ENCODE results near the gene EHD1. TPM values are rescaled to one million over a fixed set of nuclear protein-coding genes. Genes with fewer than 3 reads are reported as not detected.

EHD1 gene
- total RNA-seq, 1 donor from 2014 or later, result 28.2 TPM

DNA sequence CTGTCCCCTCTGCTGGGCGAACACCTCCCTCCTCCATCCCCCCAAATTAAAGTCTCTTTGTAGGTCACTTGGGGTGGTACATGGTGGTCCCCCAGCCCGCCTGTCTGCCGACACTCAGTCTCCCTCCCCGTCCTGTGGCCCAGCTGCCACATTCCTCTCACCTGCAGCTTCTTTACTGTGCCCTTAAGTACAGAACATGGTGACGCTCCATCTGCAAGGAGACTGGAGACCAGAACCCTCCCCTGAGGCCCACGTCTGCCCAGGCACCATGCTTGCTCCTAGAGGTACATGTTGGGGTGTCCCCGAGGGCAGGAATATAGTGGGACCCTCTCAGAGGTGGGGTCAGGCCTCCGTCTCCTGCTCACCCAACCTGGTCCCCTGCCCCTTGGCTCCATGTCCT, 5.6 kb upstream of the EHD1 start:
- Histone ChIP-seq H3K27me3 (ENCODE audit: control insufficient read depth in 3 of 3, insufficient read depth in 3 of 3, low read length in 3 of 3) (no peaks in the 10 kb centered on the region), H3K9me3 (ENCODE audit: control insufficient read depth in 3 of 3, low read length in 3 of 3) (no peaks in the 10 kb centered on the region), H3K4me3 (ENCODE audit: low read length in 3 of 3) (no peak overlapping the region), H3K4me1 (ENCODE audit: control insufficient read depth in 3 of 3, insufficient read depth in 3 of 3, low read length in 3 of 3) (peaks cover 24 to 31% (median 25%) of the 10 kb centered on the region in 3 donors), H3K9ac (ENCODE audit: low read depth in 1 of 3, low read length in 3 of 3) (no peak overlapping the region), H3K36me3 (ENCODE audit: control insufficient read depth in 3 of 3, insufficient read depth in 3 of 3, low read length in 3 of 3) (no peaks in the 10 kb centered on the region), H3K27ac (ENCODE audit: low read depth, low read length) (no peak overlapping the region)

DNA sequence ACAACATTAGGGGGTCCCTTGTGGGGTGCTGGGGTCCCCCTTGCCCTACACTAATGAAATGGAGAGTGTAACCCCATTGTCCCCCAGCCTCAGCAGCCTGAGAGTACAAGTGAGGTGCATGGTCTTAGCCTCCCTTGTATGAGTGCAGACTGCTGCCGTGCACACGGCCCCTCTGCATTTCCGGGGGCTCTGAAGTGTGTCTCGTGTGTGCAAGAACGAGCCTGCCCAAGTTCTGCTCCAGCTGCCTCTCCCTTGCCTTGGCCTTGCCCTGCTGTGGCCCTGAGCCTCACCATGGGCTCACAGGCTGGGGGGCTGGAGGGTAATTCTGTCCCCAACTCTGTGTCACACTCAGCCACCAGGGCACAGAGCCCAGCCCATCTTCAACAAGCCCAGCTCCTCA, 5.2 kb upstream of the EHD1 start:
- no peaks in the 10 kb centered on the region for H3K9me3 ChIP-seq (ENCODE audit: control insufficient read depth in 3 of 3, low read length in 3 of 3)
- no peak overlapping the region for H3K9ac ChIP-seq (ENCODE audit: low read depth in 1 of 3, low read length in 3 of 3)
- H3K4me3 ChIP-seq (ENCODE audit: low read length in 3 of 3), result no peak overlapping the region
- H3K27me3 ChIP-seq (ENCODE audit: control insufficient read depth in 3 of 3, insufficient read depth in 3 of 3, low read length in 3 of 3), result no peaks in the 10 kb centered on the region
- no peak overlapping the region for H3K27ac ChIP-seq (ENCODE audit: low read depth, low read length)
- no peaks in the 10 kb centered on the region for H3K36me3 ChIP-seq (ENCODE audit: control insufficient read depth in 3 of 3, insufficient read depth in 3 of 3, low read length in 3 of 3)
- H3K4me1 ChIP-seq (ENCODE audit: control insufficient read depth in 3 of 3, insufficient read depth in 3 of 3, low read length in 3 of 3), result peaks cover 25 to 33% (median 27%) of the 10 kb centered on the region in 3 donors

DNA sequence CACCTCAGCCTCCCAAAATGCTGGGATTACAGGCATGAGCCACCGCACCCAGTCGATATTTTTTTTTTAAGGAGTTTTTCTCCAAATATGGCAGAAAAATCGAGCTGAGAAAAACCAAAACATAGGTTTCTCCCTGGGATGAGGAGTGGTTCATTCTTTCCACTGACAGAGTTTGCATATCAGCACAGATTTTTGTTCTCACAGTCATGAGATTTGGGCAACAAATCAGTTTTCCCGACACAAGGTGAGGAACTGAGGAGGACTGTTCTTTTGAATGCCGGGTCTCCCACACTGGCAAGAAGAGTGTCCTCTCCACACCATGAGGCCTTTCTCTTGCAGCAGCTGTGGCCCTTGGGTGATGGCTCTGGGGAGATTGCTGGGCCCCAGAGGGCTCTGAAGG, 3.8 kb upstream of the EHD1 start:
- Histone ChIP-seq H3K27me3 (ENCODE audit: control insufficient read depth in 3 of 3, insufficient read depth in 3 of 3, low read length in 3 of 3) (no peaks in the 10 kb centered on the region), H3K27ac (ENCODE audit: low read depth, low read length) (no peak overlapping the region), H3K9ac (ENCODE audit: low read depth in 1 of 3, low read length in 3 of 3) (peak overlapping the region in 1 of 3 donors; percentile 25), H3K36me3 (ENCODE audit: control insufficient read depth in 3 of 3, insufficient read depth in 3 of 3, low read length in 3 of 3) (no peaks in the 10 kb centered on the region), H3K4me3 (ENCODE audit: low read length in 3 of 3) (no peak overlapping the region), H3K9me3 (ENCODE audit: control insufficient read depth in 3 of 3, low read length in 3 of 3) (no peaks in the 10 kb centered on the region), H3K4me1 (ENCODE audit: control insufficient read depth in 3 of 3, insufficient read depth in 3 of 3, low read length in 3 of 3) (peaks cover 19 to 33% (median 27%) of the 10 kb centered on the region in 3 donors)

DNA sequence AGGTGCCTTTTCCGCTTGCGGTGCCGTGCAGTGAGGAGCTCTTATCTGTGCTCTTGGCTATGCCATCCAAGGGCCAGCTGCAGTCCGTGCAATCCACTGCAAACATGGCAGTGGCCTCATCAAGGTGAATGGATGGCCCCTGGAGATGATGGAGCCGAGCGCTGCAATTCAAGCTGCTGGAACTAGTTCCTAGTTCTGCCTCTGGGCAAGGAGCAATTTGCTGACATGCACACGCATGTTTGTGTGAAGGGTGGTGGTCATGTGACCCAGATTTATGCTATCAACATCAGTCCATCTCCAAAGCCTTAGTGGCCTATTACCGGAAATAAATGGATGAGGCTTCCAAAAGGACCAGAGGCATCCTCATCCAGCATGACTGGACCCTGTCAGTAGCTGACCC, 3.1 kb upstream of the EHD1 start:
- peaks cover 26 to 40% (median 35%) of the 10 kb centered on the region in 3 donors for H3K4me1 ChIP-seq (ENCODE audit: control insufficient read depth in 3 of 3, insufficient read depth in 3 of 3, low read length in 3 of 3)
- H3K27ac ChIP-seq (ENCODE audit: low read depth, low read length), result no peak overlapping the region
- no peak overlapping the region for H3K4me3 ChIP-seq (ENCODE audit: low read length in 3 of 3)
- no peaks in the 10 kb centered on the region for H3K9me3 ChIP-seq (ENCODE audit: control insufficient read depth in 3 of 3, low read length in 3 of 3)
- no peak overlapping the region for H3K9ac ChIP-seq (ENCODE audit: low read depth in 1 of 3, low read length in 3 of 3)
- no peaks in the 10 kb centered on the region for H3K36me3 ChIP-seq (ENCODE audit: control insufficient read depth in 3 of 3, insufficient read depth in 3 of 3, low read length in 3 of 3)
- no peaks in the 10 kb centered on the region for H3K27me3 ChIP-seq (ENCODE audit: control insufficient read depth in 3 of 3, insufficient read depth in 3 of 3, low read length in 3 of 3)

DNA sequence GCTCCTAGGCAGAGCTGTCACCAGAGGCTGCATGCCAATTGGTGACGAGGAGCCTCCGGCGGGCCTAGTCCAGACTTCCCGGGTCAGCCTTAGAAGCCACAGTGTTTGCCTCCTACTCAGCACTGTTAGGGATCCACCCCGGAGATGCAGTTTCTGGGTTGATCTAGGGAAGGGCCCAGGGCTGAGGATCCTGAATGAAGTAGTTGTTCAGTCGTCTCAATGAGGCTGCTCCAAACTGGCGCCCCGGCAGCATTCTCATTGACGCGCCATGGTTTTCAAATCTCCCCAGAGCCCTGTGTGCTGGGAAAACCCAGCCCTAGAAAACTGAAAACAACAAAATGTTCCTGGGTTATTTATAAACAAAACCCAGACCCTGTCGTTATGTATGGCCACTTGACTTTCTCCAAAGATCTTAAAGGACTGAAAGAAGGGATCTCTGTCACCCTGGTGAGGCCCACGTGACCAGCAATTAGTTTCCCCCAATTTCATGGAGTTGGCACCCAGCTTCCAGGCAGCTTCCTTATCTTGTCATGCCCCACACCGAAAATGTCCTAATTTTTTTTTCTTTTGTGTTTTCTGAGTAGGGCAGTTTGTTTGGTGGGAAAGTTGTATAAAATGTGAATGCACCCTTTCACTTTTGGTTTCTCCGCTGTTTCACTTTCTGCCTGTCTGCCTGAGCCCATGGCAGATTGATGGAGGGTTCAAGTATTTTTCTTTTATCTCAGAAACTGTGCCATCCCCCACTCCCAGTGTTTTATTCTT, 2.0 kb upstream of the EHD1 start:
- Histone ChIP-seq H3K27me3 (ENCODE audit: control insufficient read depth in 3 of 3, insufficient read depth in 3 of 3, low read length in 3 of 3) (no peaks in the 10 kb centered on the region), H3K9me3 (ENCODE audit: control insufficient read depth in 3 of 3, low read length in 3 of 3) (no peaks in the 10 kb centered on the region), H3K9ac (ENCODE audit: low read depth in 1 of 3, low read length in 3 of 3) (peak overlapping the region; percentile 7 to 34 (median 19)), H3K4me3 (ENCODE audit: low read length in 3 of 3) (no peak overlapping the region), H3K27ac (ENCODE audit: low read depth, low read length) (peak overlapping the region; percentile 93), H3K4me1 (ENCODE audit: control insufficient read depth in 3 of 3, insufficient read depth in 3 of 3, low read length in 3 of 3) (peaks cover 37 to 51% (median 45%) of the 10 kb centered on the region in 3 donors), H3K36me3 (ENCODE audit: control insufficient read depth in 3 of 3, insufficient read depth in 3 of 3, low read length in 3 of 3) (no peaks in the 10 kb centered on the region)

DNA sequence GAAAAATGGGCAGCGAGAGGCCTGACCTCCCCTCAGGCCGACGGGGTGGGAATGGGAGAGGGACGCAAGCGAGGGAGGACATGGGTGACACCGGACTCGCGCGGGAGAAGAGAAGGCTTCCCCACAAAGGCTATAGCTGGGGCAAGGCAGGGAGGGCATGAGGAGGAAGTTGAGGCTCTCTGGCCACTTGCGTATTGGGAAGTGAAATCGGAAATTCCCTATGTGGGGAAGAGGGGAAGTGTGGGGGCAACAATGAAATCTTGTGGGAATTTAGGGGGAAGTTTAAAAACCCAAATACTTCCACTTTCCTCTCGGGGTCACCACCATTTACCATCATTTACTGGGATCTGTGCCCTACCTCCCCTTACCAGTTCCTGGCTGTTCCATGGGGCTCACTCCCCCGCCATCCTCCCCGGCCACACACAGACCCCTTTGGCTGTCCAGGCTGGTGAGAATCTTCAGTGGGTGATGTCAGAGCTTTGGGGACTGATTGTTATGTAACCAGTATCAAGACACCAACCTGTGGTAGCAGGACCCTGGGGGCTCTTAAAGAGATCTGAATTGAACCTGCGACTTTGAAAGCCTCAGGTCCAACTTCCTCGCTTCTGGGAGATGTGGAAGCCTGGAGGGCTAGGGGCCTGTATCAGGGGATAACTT, 951 bp upstream of the EHD1 start:
- Histone ChIP-seq H3K4me1 (ENCODE audit: control insufficient read depth in 3 of 3, insufficient read depth in 3 of 3, low read length in 3 of 3) (peaks cover 46 to 61% (median 56%) of the 10 kb centered on the region in 3 donors), H3K4me3 (ENCODE audit: low read length in 3 of 3) (peak overlapping the region; percentile 81 to 87 (median 85)), H3K9ac (ENCODE audit: low read depth in 1 of 3, low read length in 3 of 3) (peak overlapping the region; percentile 83 to 91 (median 88))

DNA sequence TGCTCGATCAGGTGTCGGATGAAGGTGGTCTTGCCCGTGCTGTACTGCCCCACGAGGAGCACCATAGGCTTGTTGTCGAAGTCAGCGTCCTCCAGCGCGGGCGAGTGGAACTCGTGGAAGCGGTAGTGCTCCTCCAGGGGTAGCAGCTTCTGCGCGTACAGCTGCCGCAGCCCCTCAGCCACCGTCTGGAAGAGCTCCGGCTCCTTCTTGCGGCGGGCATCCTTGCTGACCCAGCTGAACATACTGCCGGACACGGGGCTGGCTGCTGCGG, 263 bp downstream of the EHD1 start:
- Histone ChIP-seq H3K4me1 (ENCODE audit: control insufficient read depth in 3 of 3, insufficient read depth in 3 of 3, low read length in 3 of 3) (peaks cover 51 to 61% (median 61%) of the 10 kb centered on the region in 3 donors), H3K9ac (ENCODE audit: low read depth in 1 of 3, low read length in 3 of 3) (peak overlapping the region; percentile 87 to 98 (median 93)), H3K36me3 (ENCODE audit: control insufficient read depth in 3 of 3, insufficient read depth in 3 of 3, low read length in 3 of 3) (peaks cover 3 to 10% (median 9%) of the 10 kb centered on the region in 3 donors), H3K27me3 (ENCODE audit: control insufficient read depth in 3 of 3, insufficient read depth in 3 of 3, low read length in 3 of 3) (no peaks in the 10 kb centered on the region), H3K27ac (ENCODE audit: low read depth, low read length) (peak overlapping the region; percentile 69), H3K4me3 (ENCODE audit: low read length in 3 of 3) (peak overlapping the region; percentile 93 to 99 (median 97)), H3K9me3 (ENCODE audit: control insufficient read depth in 3 of 3, low read length in 3 of 3) (no peaks in the 10 kb centered on the region)

More for the DNA sequence above, 951 bp upstream of the EHD1 start:
- Histone ChIP-seq H3K9me3 (ENCODE audit: control insufficient read depth in 3 of 3, low read length in 3 of 3) (no peaks in the 10 kb centered on the region), H3K27ac (ENCODE audit: low read depth, low read length) (peak overlapping the region; percentile 93), H3K27me3 (ENCODE audit: control insufficient read depth in 3 of 3, insufficient read depth in 3 of 3, low read length in 3 of 3) (no peaks in the 10 kb centered on the region), H3K36me3 (ENCODE audit: control insufficient read depth in 3 of 3, insufficient read depth in 3 of 3, low read length in 3 of 3) (peaks cover 0 to 4% (median 3%) of the 10 kb centered on the region in 3 donors)

DNA sequence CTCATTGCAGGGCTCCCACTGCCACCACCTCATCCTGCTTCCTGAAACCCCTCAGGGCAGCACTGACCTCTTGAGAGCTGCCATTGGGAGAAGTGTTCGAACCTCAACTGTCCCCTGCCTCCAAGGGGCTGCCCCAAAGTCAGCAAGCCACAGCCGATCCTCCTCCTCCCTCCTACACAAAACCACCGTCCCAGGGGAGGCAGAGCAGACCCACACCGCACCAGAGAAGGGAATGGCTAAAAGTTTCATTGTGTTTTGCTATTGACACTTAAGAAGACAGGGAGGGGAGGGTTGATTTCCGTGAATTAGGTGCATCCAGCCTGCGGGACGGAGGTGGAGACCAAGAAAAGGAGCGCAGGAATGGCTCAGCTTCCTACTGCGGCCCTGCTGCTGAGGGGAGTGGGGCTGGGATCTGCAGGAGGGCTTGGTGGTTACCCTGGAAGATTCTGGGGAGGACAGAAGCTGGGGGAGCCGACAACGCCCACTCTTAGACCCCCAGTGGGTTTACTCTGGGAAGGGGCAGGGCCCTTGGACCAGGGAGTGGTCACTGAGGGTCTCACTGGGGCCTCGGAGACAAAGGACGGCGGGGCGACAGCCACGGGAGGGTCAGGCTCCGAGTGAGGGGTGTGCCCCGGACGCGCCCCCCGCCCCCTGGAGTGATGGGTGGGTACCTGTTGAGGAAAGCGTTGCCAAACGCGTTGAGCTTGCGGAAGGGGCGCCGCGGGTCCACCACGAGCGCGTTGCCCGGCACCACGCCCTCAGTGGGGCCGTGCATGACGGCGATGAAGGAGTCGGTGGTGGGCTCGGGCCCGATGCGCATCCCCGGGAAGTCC, 815 bp downstream of the EHD1 start:
- peak overlapping the region; percentile 93 to 99 (median 97) for H3K4me3 ChIP-seq (ENCODE audit: low read length in 3 of 3)
- H3K4me1 ChIP-seq (ENCODE audit: control insufficient read depth in 3 of 3, insufficient read depth in 3 of 3, low read length in 3 of 3), result peaks cover 55 to 67% (median 67%) of the 10 kb centered on the region in 3 donors
- H3K27me3 ChIP-seq (ENCODE audit: control insufficient read depth in 3 of 3, insufficient read depth in 3 of 3, low read length in 3 of 3), result no peaks in the 10 kb centered on the region
- H3K27ac ChIP-seq (ENCODE audit: low read depth, low read length), result peak overlapping the region; percentile 69
- H3K36me3 ChIP-seq (ENCODE audit: control insufficient read depth in 3 of 3, insufficient read depth in 3 of 3, low read length in 3 of 3), result peaks cover 8 to 16% (median 15%) of the 10 kb centered on the region in 3 donors
- no peaks in the 10 kb centered on the region for H3K9me3 ChIP-seq (ENCODE audit: control insufficient read depth in 3 of 3, low read length in 3 of 3)
- H3K9ac ChIP-seq (ENCODE audit: low read depth in 1 of 3, low read length in 3 of 3), result peak overlapping the region; percentile 87 to 98 (median 93)

DNA sequence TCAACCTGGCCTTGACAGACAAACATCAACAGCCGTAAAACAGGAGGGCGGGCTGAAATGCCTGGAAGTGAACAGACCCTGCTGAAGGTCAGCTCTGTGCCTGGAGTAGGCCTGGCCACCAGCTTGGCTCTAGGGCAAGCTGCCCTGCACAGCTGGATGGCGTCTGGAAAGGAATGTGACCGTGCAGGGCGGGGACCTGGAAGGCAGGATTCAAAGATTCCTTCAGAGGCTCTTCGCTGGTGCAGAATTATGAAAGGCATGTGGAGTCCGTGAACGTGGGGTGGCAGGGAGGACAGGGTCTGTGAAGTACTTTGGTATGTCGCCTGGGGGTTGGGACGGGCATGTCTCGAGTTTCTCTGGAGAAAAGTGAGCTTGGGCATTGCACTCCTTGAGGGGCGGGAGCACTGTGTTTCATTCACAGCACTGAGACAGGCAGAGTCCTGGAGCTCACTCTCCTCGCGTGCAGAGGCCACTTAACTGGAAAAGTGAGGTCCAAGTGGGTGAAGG, 1.5 kb downstream of the EHD1 start:
- peak overlapping the region; percentile 87 to 98 (median 93) for H3K9ac ChIP-seq (ENCODE audit: low read depth in 1 of 3, low read length in 3 of 3)
- H3K27ac ChIP-seq (ENCODE audit: low read depth, low read length), result peak overlapping the region; percentile 69
- H3K9me3 ChIP-seq (ENCODE audit: control insufficient read depth in 3 of 3, low read length in 3 of 3), result no peaks in the 10 kb centered on the region
- no peaks in the 10 kb centered on the region for H3K27me3 ChIP-seq (ENCODE audit: control insufficient read depth in 3 of 3, insufficient read depth in 3 of 3, low read length in 3 of 3)
- H3K36me3 ChIP-seq (ENCODE audit: control insufficient read depth in 3 of 3, insufficient read depth in 3 of 3, low read length in 3 of 3), result peaks cover 12 to 18% (median 16%) of the 10 kb centered on the region in 3 donors
- H3K4me3 ChIP-seq (ENCODE audit: low read length in 3 of 3), result peak overlapping the region; percentile 93 to 99 (median 97)
- H3K4me1 ChIP-seq (ENCODE audit: control insufficient read depth in 3 of 3, insufficient read depth in 3 of 3, low read length in 3 of 3), result peaks cover 61 to 73% (median 70%) of the 10 kb centered on the region in 3 donors
